COLO668 (cell line): Measurements from ENCODE around the gene PIK3R2.

Experiments used
- DNase-seq: peaks from one replicate; lab custom pipeline; 2025; ENCODE audit not compliant: unreplicated experiment; lab: John Stamatoyannopoulos, UW

The PIK3R2 gene

GRCh38 chr19:18122860-18123795 is 29.8 kb upstream of the PIK3R2 start:
- DNase-seq, result no peak

GRCh38 chr19:18123819-18124218 is 29.1 kb upstream of the PIK3R2 start:
- DNase-seq, result no peak

GRCh38 chr19:18126097-18126496 is 26.9 kb upstream of the PIK3R2 start:
- no peak for DNase-seq

- DNase-seq, result no peak
Observed at GRCh38 chr19:18128044-18128443, 24.9 kb upstream of the PIK3R2 start.

- DNase-seq, result no peak
Observed at GRCh38 chr19:18128805-18129204, 24.2 kb upstream of the PIK3R2 start.

GRCh38 chr19:18130523-18131242 is 22.3 kb upstream of the PIK3R2 start:
- DNase-seq, result peak; percentile 15

GRCh38 chr19:18131841-18132596 is 20.9 kb upstream of the PIK3R2 start:
- DNase-seq, result no peak

- peak; percentile 72 for DNase-seq
Observed at GRCh38 chr19:18135712-18136584, 17.0 kb upstream of the PIK3R2 start.

- DNase-seq, result no peak
Observed at GRCh38 chr19:18137242-18137641, 15.7 kb upstream of the PIK3R2 start.

- no peak for DNase-seq
Observed at GRCh38 chr19:18137657-18138339, 15.2 kb upstream of the PIK3R2 start.

- DNase-seq, result no peak
Observed at GRCh38 chr19:18140473-18140872, 12.5 kb upstream of the PIK3R2 start.

- no peak for DNase-seq
Observed at GRCh38 chr19:18141031-18141430, 11.9 kb upstream of the PIK3R2 start.

- no peak for DNase-seq
Observed at GRCh38 chr19:18143902-18144301, 9.1 kb upstream of the PIK3R2 start.

GRCh38 chr19:18144361-18144760 is 8.6 kb upstream of the PIK3R2 start:
- DNase-seq, result no peak

GRCh38 chr19:18144906-18145305 is 8.1 kb upstream of the PIK3R2 start:
- no peak for DNase-seq

GRCh38 chr19:18145391-18145999 is 7.5 kb upstream of the PIK3R2 start:
- no peak for DNase-seq

GRCh38 chr19:18147396-18147795 is 5.6 kb upstream of the PIK3R2 start:
- no peak for DNase-seq

GRCh38 chr19:18149596-18149975 is 3.4 kb upstream of the PIK3R2 start:
- DNase-seq, result no peak

GRCh38 chr19:18150776-18151624 is 2.0 kb upstream of the PIK3R2 start:
- no peak for DNase-seq
